HepG2 (cell line): ENCODE data around the gene KCNH1. TPM values are rescaled to one million over a fixed set of nuclear protein-coding genes. Genes with fewer than 3 reads are reported as not detected.

Source experiments
- ATAC-seq: fragments of 200-7000 bp; cut with Tn5 transposase; 3 replicates; pipeline ENCODE4 v1.9.1; 2020; ENCODE audit warnings: mild to moderate bottlenecking, moderate library complexity
- BruUV-seq: library from RNA; stranded (reverse); fragments of 400-500 nt; replicated peaks from 2 replicates; lab custom pipeline; 2021; lab: Mats Ljungman, UMichigan
- CTCF ChIA-PET: fragments of 300-600 bp; formaldehyde crosslinking; extraction: SDS; loops from one replicate; lab custom pipeline; 2021; ENCODE audit warnings: low total read pairs, inconsistent platforms, low intra/inter-chr PET ratio; lab: Yijun Ruan, JAX
- POLR2A ChIA-PET: fragments of 350-600 bp; sonication (Branson Sonifier 250); formaldehyde crosslinking; loops from one replicate; lab custom pipeline; 2020; ENCODE audit warnings: antibody characterized with exemption, inconsistent platforms; lab: Yijun Ruan, JAX
- DNase-seq: peaks from one replicate; pipeline ENCODE4 v3.0.0-alpha.2; 2015; ENCODE audit warnings: low spot score
- FAIRE-seq: peaks from 3 replicates; lab custom pipeline; 2011; peaks lifted over from hg19 to GRCh38; lab: Jason Lieb, UNC
- H2AFZ ChIP-seq: one replicate; pipeline ENCODE4 v1.6.1; 2011; ENCODE audit warnings: low read length, inconsistent platforms
- H3K27ac ChIP-seq: fragments of 300-600 bp; 3 replicates; pipeline ENCODE4 v1.8.0; 2011; ENCODE audit warnings: mixed run types, mild to moderate bottlenecking, mixed read lengths, low read length, inconsistent platforms; ENCODE audit not compliant: insufficient read depth; ENCODE audit errors: extremely low read length
- H3K27me3 ChIP-seq, 2 experiments: fragments of 200-600 bp in 1 of 2; 2 replicates in 1 of 2; 3 replicates in 1 of 2; pipeline versions ENCODE4 v1.6.0 to v1.8.0; 2011; ENCODE audit warnings: low read length in 2 of 2, mild to moderate bottlenecking in 2 of 2, moderate library complexity in 2 of 2, inconsistent platforms in 1 of 2; ENCODE audit not compliant: insufficient read depth in 2 of 2, control insufficient read depth in 1 of 2
- H3K36me3 ChIP-seq, 2 experiments: fragments of 200-600 bp in 1 of 2; replicated peaks in 1 of 2; 2 replicates in 1 of 2; 3 replicates in 1 of 2; pipeline versions ENCODE4 v1.5.1 to v1.8.0; 2011; ENCODE audit warnings: low read length in 2 of 2, inconsistent platforms in 1 of 2; ENCODE audit not compliant: insufficient read depth in 2 of 2, control insufficient read depth in 1 of 2
- H3K4me1 ChIP-seq: 2 replicates; pipeline ENCODE4 v1.5.1; 2012; ENCODE audit warnings: low read length, inconsistent platforms; ENCODE audit not compliant: insufficient read depth
- H3K4me2 ChIP-seq: 2 replicates; pipeline ENCODE4 v1.6.0; 2011; ENCODE audit warnings: low read depth, low read length, inconsistent platforms
- H3K4me3 ChIP-seq, 3 experiments: fragments of 200-600 bp in 1 of 3; sonication (generic), shearing (Covaris generic) in 1 of 3; replicated peaks in 1 of 3; 2 replicates each; pipeline ENCODE4 v1.5.1; 2011 to 2016; ENCODE audit warnings: low read length in 3 of 3, inconsistent platforms in 2 of 3, low read depth in 2 of 3, mild to moderate bottlenecking in 2 of 3, control low read depth in 1 of 3, mixed read lengths in 1 of 3; ENCODE audit not compliant: insufficient read depth in 1 of 3
- H3K79me2 ChIP-seq: one replicate; pipeline ENCODE4 v1.6.1; 2011; ENCODE audit warnings: low read length, inconsistent platforms; ENCODE audit not compliant: insufficient read depth
- H3K9ac ChIP-seq: 2 replicates; pipeline ENCODE4 v1.6.0; 2011; ENCODE audit warnings: mild to moderate bottlenecking, low read depth, low read length, inconsistent platforms; ENCODE audit not compliant: insufficient read depth
- H3K9me3 ChIP-seq: 2 replicates; pipeline ENCODE4 v1.5.1; 2012; ENCODE audit warnings: mild to moderate bottlenecking, low read length
- H4K20me1 ChIP-seq: 2 replicates; pipeline ENCODE4 v1.6.0; 2011; ENCODE audit warnings: inconsistent platforms, mild to moderate bottlenecking, low read length, moderate library complexity; ENCODE audit not compliant: insufficient read depth
- AGO1 ChIP-seq: fragments of 200-400 bp; formaldehyde crosslinking; IDR thresholded peaks from 2 replicates; pipeline ENCODE4 v1.6.1; 2017; ENCODE audit warnings: mild to moderate bottlenecking, low read depth, low read length, moderate library complexity; ENCODE audit not compliant: poor library complexity, severe bottlenecking
- FIP1L1 ChIP-seq: fragments of 200-400 bp; formaldehyde crosslinking; IDR thresholded peaks from 2 replicates; pipeline ENCODE4 v1.6.1; 2018; ENCODE audit warnings: low read depth, mild to moderate bottlenecking, low read length, moderate library complexity, borderline replicate concordance; ENCODE audit not compliant: insufficient read depth
- HOMEZ ChIP-seq: IDR thresholded peaks from 2 replicates; pipeline ENCODE4 v1.6.1; 2016; ENCODE audit warnings: low read depth
- MIER2 ChIP-seq: IDR thresholded peaks from 2 replicates; pipeline ENCODE4 v1.6.1; 2016; ENCODE audit warnings: missing biosample characterization, missing genetic modification reagents
- PTBP1 ChIP-seq: fragments of 200-400 bp; formaldehyde crosslinking; IDR thresholded peaks from 2 replicates; pipeline ENCODE4 v1.6.1; 2018; ENCODE audit warnings: low read length, low read depth; ENCODE audit not compliant: poor library complexity, severe bottlenecking
- RBFOX2 ChIP-seq: fragments of 200-400 bp; formaldehyde crosslinking; IDR thresholded peaks from 2 replicates; pipeline ENCODE4 v1.6.1; 2017; ENCODE audit warnings: low read depth, mild to moderate bottlenecking, low read length
- RXRB ChIP-seq: IDR thresholded peaks from 2 replicates; pipeline ENCODE4 v1.6.1; 2016; ENCODE audit warnings: borderline replicate concordance, missing genetic modification reagents, missing compliant biosample characterization
- SIN3A ChIP-seq: IDR thresholded peaks from 2 replicates; pipeline ENCODE4 v1.6.1; 2011; ENCODE audit warnings: low read depth, mild to moderate bottlenecking, control low read depth, low read length, borderline replicate concordance
- TIGD3 ChIP-seq: sonication (generic); formaldehyde crosslinking; IDR thresholded peaks from 2 replicates; pipeline ENCODE4 v1.5.1; 2020; ENCODE audit warnings: mild to moderate bottlenecking, missing genetic modification reagents, borderline replicate concordance
- TOPORS ChIP-seq: sonication (generic); formaldehyde crosslinking; IDR thresholded peaks from 2 replicates; pipeline ENCODE4 v1.8.0; 2023; ENCODE audit warnings: mild to moderate bottlenecking, missing genetic modification reagents
- ZBTB37 ChIP-seq: sonication (generic); formaldehyde crosslinking; IDR thresholded peaks from 2 replicates; pipeline ENCODE4 v1.4.0; 2020; ENCODE audit warnings: mild to moderate bottlenecking, missing genetic modification reagents
- ZNF124 ChIP-seq: sonication (generic); formaldehyde crosslinking; IDR thresholded peaks from 2 replicates; pipeline ENCODE4 v1.4.0; 2020; ENCODE audit warnings: missing genetic modification reagents
- ZNF282 ChIP-seq: fragments of 450-650 bp; IDR thresholded peaks from 2 replicates; pipeline ENCODE4 v1.6.1; 2018; ENCODE audit not compliant: partially characterized antibody
- ZNF414 ChIP-seq: sonication (generic); formaldehyde crosslinking; IDR thresholded peaks from 2 replicates; pipeline ENCODE4 v1.5.0; 2020; ENCODE audit warnings: missing genetic modification reagents
- ZNF451 ChIP-seq: sonication (generic); formaldehyde crosslinking; IDR thresholded peaks from 2 replicates; pipeline ENCODE4 v1.5.0; 2020; ENCODE audit warnings: mild to moderate bottlenecking, missing genetic modification reagents
- ZNF557 ChIP-seq: sonication (generic); formaldehyde crosslinking; IDR thresholded peaks from 2 replicates; pipeline ENCODE4 v1.4.0; 2020; ENCODE audit warnings: missing genetic modification reagents
- ZNF713 ChIP-seq: sonication (generic); formaldehyde crosslinking; IDR thresholded peaks from 2 replicates; pipeline ENCODE4 v1.4.0; 2020; ENCODE audit warnings: mild to moderate bottlenecking, missing genetic modification reagents
- ZNF841 ChIP-seq: sonication (generic); formaldehyde crosslinking; IDR thresholded peaks from 2 replicates; pipeline ENCODE4 v1.8.1; 2023; ENCODE audit warnings: missing genetic modification reagents, borderline replicate concordance
- ZSCAN21 ChIP-seq: sonication (generic); formaldehyde crosslinking; IDR thresholded peaks from 2 replicates; pipeline ENCODE4 v1.8.0; 2022; ENCODE audit warnings: mild to moderate bottlenecking, missing genetic modification reagents, moderate library complexity, borderline replicate concordance
- ZSCAN29 ChIP-seq: sonication (generic); formaldehyde crosslinking; conservative IDR thresholded peaks from 2 replicates; pipeline ENCODE4 v1.4.0; 2020; ENCODE audit warnings: mild to moderate bottlenecking, missing genetic modification reagents
- WGBS: methylation state at CpG from one replicate; pipeline ENCODE4 v1.1.6; 2017; ENCODE audit warnings: low lambda C conversion rate; 5-methylcytosine and 5-hydroxymethylcytosine counted together
- in situ Hi-C: cut with HindIII; loops from 2 replicates; pipeline ENCODE4 v1.10.0; 2017; ENCODE audit warnings: low pct_unique_long_range_greater_than_20kb; ENCODE audit not compliant: extremely low pct_ligation_motif_present
- intact Hi-C: fragments of 100-400 bp; cut with micrococcal nuclease; formaldehyde crosslinking; loops from one replicate; pipeline ENCODE4 v1.10.0; 2022; ENCODE audit not compliant: unreplicated experiment
- polyA plus RNA-seq, 8 experiments: library from polyadenylated mRNA; depleted of rRNA in 3 of 8; stranded (reverse) in 7 of 8; unstranded in 1 of 8; fragments of >200 nt; fragmentation: Illumina TruSeq in 4 of 8; extraction: Trizol in 4 of 8; gene quantifications; 2 replicates each; pipeline versions ENCODE4 v1.2.1 to v1.2.3, GENCODE V29; 2011 to 2016; ENCODE audit warnings: low read depth in 4 of 8, missing spikeins in 1 of 8, mixed read lengths in 1 of 8; ENCODE audit not compliant: insufficient read depth in 1 of 8
- total RNA-seq, 5 experiments: library from RNA; depleted of rRNA; stranded (reverse); fragments of >200 nt; fragmentation: Illumina TruSeq; extraction: Trizol; gene quantifications; 2 replicates each; pipeline ENCODE4 v1.2.3, GENCODE V29; 2016; ENCODE audit warnings: low read depth in 1 of 5

Gene KCNH1
- total and polyA plus RNA-seq, 2 of the 13 experiments (the other 11 are each of a cell fraction or from before 2014, with no cell fraction given), result not detected

- ATAC-seq (no peak), FAIRE-seq (no peak), DNase-seq (no peak)
- H4K20me1 ChIP-seq, result no peaks in the 10 kb centered on the region
- no TSS peak for BruUV-seq
- no peak for TF ChIP-seq AGO1
- TF ChIP-seq ZNF282, result no peak
- no peak for TF ChIP-seq TIGD3
- no peak for TF ChIP-seq HOMEZ (CRISPR knock-in tag)
- no peak for TF ChIP-seq ZNF451
- TF ChIP-seq TOPORS (CRISPR knock-in tag), result no peak
- TF ChIP-seq ZSCAN29 (CRISPR knock-in tag), result no peak
- TF ChIP-seq MIER2 (CRISPR knock-in tag), result no peak
- no peak for TF ChIP-seq ZBTB37 (CRISPR knock-in tag)
- no peak for TF ChIP-seq FIP1L1
- no peak for TF ChIP-seq ZSCAN21 (CRISPR knock-in tag)
- TF ChIP-seq SIN3A, result no peak
- TF ChIP-seq PTBP1, result no peak
- no peak for TF ChIP-seq RBFOX2
- TF ChIP-seq ZNF124 (CRISPR knock-in tag), result no peak
- TF ChIP-seq ZNF713 (CRISPR knock-in tag), result no peak
- TF ChIP-seq ZNF557 (CRISPR knock-in tag), result no peak
- TF ChIP-seq ZNF414 (CRISPR knock-in tag), result no peak
- no peak for TF ChIP-seq ZNF841
- TF ChIP-seq RXRB, result no peak
- H3K4me1 ChIP-seq, result no peaks in the 10 kb centered on the region
- no peak overlapping the region for H3K9ac ChIP-seq
- H3K27ac ChIP-seq, result no peak overlapping the region
- H3K79me2 ChIP-seq, result no peaks in the 10 kb centered on the region
- 0% methylated on average over 2 of the region's 2 CpGs for WGBS
- no peaks in the 10 kb centered on the region for H3K9me3 ChIP-seq
- H3K4me2 ChIP-seq, result no peak overlapping the region
- H3K4me3 ChIP-seq, result no peak overlapping the region
- in situ Hi-C loops (no loop called here), intact Hi-C loops (no loop called here)
- ChIA-PET CTCF (no interaction called here), POLR2A (no interaction called here)
- H3K27me3 ChIP-seq, result no peaks in the 10 kb centered on the region
- H2AFZ ChIP-seq, result no peak overlapping the region
- no peaks in the 10 kb centered on the region for H3K36me3 ChIP-seq
Observed at GRCh38 chr1:210731597-210731996, 402.4 kb downstream of the KCNH1 start.
